Urothelium cell line (cell line): ENCODE measurements around the gene CATSPERE.
A peak's percentile ranks its signal among the peaks of the same experiment; 100 is the strongest.
"Not testable (repeated sequence)": the region's sequence is repeated elsewhere in the genome, so short reads cannot be mapped to it uniquely, and the experiment has no call there.

Source experiments
- DNase-seq: peaks from one replicate; pipeline ENCODE4 v3.0.0; 2011; ENCODE audit warnings: low spot score, mixed read lengths
- FAIRE-seq: peaks from 2 replicates; lab custom pipeline; 2011; peaks lifted over from hg19 to GRCh38; lab: Jason Lieb, UNC

The CATSPERE gene

GRCh38 chr1:244536316-244536715, 75.2 kb downstream of the CATSPERE start:
- FAIRE-seq, result no peak
- DNase-seq, result no peak

GRCh38 chr1:244545511-244545910, 84.4 kb downstream of the CATSPERE start:
- no peak for FAIRE-seq
- DNase-seq, result no peak

- DNase-seq, result no peak
- no peak for FAIRE-seq
These were observed 87.6 kb downstream of the CATSPERE start for GRCh38 chr1:244548558-244549115.

GRCh38 chr1:244552336-244552735, 91.3 kb downstream of the CATSPERE start:
- FAIRE-seq (no peak), DNase-seq (no peak)

GRCh38 chr1:244556263-244556662, 95.2 kb downstream of the CATSPERE start:
- no peak for DNase-seq
- FAIRE-seq, result no peak

GRCh38 chr1:244557565-244557964, 96.5 kb downstream of the CATSPERE start:
- no peak for FAIRE-seq
- no peak for DNase-seq

GRCh38 chr1:244559561-244559960, 98.5 kb downstream of the CATSPERE start:
- no peak for FAIRE-seq
- no peak for DNase-seq

GRCh38 chr1:244562877-244563276, 101.8 kb downstream of the CATSPERE start:
- FAIRE-seq, result not testable (repeated sequence)

GRCh38 chr1:244573768-244574167, 112.7 kb downstream of the CATSPERE start:
- FAIRE-seq, result no peak
- DNase-seq, result no peak

More at GRCh38 chr1:244562877-244563276, 101.8 kb downstream of the CATSPERE start:
- not testable (repeated sequence) for DNase-seq

GRCh38 chr1:244576259-244576892, 115.3 kb downstream of the CATSPERE start:
- FAIRE-seq (no peak), DNase-seq (no peak)

GRCh38 chr1:244578205-244578604, 117.1 kb downstream of the CATSPERE start:
- not testable (repeated sequence) for DNase-seq, FAIRE-seq

GRCh38 chr1:244583358-244583982, 122.4 kb downstream of the CATSPERE start:
- DNase-seq, result no peak
- FAIRE-seq, result no peak

GRCh38 chr1:244585867-244586266, 124.8 kb downstream of the CATSPERE start:
- DNase-seq (no peak), FAIRE-seq (no peak)

- FAIRE-seq (no peak), DNase-seq (no peak)
These were observed 129.6 kb downstream of the CATSPERE start for GRCh38 chr1:244590670-244591069.

- FAIRE-seq, result no peak
- DNase-seq, result no peak
These were observed 137.5 kb downstream of the CATSPERE start for GRCh38 chr1:244598611-244599010.

- FAIRE-seq, result no peak
These were observed 138.9 kb downstream of the CATSPERE start for GRCh38 chr1:244599937-244600350.

GRCh38 chr1:244601336-244601735, 140.3 kb downstream of the CATSPERE start:
- DNase-seq, result no peak
- no peak for FAIRE-seq

More at GRCh38 chr1:244599937-244600350, 138.9 kb downstream of the CATSPERE start:
- peak; percentile 81 for DNase-seq

- no peak for FAIRE-seq
- peak; percentile 26 for DNase-seq
These were observed 142.4 kb downstream of the CATSPERE start for GRCh38 chr1:244603498-244603897.

GRCh38 chr1:244605835-244606370, 144.8 kb downstream of the CATSPERE start:
- DNase-seq (no peak), FAIRE-seq (no peak)

- FAIRE-seq (no peak), DNase-seq (no peak)
These were observed 153.2 kb downstream of the CATSPERE start for GRCh38 chr1:244614113-244614836.

- no peak for DNase-seq
- no peak for FAIRE-seq
These were observed 153.8 kb downstream of the CATSPERE start for GRCh38 chr1:244614879-244615278.
